Astrocyte of the cerebellum (primary cell): ENCODE measurements around the gene CARD8.

Experiments used
- DNase-seq: peaks from one replicate; pipeline ENCODE4 v3.0.0-alpha.2; 2011; ENCODE audit warnings: low read depth
- H3K4me3 ChIP-seq: 2 replicates; pipeline ENCODE4 v1.5.1; 2011; ENCODE audit warnings: mild to moderate bottlenecking, low read depth, low read length, moderate library complexity
- in situ Hi-C: cut with HindIII; loops from 2 replicates; pipeline ENCODE4 v1.10.0; 2017; ENCODE audit warnings: low sequenced_read_pairs
- TF ChIP-seq, protein P1 (sequence below): IDR thresholded peaks from 2 replicates; pipeline ENCODE4 v1.5.1; 2012; ENCODE audit warnings: low read length, low read depth, moderate library complexity, mild to moderate bottlenecking; ENCODE audit errors: missing control alignments

Gene CARD8, protein sequence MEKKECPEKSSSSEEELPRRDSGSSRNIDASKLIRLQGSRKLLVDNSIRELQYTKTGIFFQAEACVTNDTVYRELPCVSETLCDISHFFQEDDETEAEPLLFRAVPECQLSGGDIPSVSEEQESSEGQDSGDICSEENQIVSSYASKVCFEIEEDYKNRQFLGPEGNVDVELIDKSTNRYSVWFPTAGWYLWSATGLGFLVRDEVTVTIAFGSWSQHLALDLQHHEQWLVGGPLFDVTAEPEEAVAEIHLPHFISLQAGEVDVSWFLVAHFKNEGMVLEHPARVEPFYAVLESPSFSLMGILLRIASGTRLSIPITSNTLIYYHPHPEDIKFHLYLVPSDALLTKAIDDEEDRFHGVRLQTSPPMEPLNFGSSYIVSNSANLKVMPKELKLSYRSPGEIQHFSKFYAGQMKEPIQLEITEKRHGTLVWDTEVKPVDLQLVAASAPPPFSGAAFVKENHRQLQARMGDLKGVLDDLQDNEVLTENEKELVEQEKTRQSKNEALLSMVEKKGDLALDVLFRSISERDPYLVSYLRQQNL

DNA sequence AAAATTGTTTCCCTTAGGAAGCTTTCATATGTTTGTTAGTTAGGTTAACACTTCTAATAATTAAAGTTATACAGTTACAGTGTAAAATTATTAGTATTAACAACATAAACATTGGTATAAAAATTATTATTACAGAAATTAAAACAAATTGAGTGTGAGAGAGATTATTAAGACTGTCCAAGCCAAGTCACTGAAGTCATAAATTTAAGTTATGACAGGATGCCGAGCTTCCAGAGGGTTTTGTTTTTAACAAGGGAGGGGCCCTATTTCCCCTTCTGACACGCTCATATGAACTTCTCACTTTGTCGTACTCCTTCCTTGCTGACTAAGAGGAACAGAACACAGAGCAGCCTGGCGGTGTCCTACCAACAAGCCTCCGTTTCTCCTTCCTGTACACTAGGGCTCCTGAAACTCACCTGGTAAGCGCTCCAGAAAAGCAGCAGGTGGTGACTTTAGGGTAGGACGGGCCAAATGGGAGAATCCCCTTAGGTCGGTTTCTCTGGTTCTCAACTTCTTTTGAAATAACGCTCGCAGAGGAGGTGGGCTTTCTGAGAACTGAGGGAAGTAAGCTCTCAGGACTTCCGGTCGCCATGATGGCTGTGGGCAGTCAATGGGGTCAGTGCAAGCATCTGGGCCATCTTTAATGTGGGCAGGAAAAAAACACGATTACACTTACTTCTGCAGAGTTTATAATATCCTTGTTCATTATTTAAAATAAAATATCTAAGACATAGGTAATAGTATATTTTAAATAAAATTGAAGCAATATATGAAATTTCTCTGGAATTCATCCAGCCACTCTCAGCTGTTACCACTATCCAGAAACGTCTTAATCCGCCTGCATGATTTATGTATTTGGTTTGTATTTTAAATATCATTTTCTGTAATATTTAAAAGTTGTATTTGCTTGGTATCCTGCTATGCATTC lies at the start of gene CARD8:
Gene CARD8, minus strand, starts transcription at position 537 of the 928 bp plus-strand sequence. CDS start 14,892 bp downstream, outside the sequence.
- peak within 1 kb of the TSS; percentile 90 for H3K4me3 ChIP-seq
- TF ChIP-seq, protein P1, sequence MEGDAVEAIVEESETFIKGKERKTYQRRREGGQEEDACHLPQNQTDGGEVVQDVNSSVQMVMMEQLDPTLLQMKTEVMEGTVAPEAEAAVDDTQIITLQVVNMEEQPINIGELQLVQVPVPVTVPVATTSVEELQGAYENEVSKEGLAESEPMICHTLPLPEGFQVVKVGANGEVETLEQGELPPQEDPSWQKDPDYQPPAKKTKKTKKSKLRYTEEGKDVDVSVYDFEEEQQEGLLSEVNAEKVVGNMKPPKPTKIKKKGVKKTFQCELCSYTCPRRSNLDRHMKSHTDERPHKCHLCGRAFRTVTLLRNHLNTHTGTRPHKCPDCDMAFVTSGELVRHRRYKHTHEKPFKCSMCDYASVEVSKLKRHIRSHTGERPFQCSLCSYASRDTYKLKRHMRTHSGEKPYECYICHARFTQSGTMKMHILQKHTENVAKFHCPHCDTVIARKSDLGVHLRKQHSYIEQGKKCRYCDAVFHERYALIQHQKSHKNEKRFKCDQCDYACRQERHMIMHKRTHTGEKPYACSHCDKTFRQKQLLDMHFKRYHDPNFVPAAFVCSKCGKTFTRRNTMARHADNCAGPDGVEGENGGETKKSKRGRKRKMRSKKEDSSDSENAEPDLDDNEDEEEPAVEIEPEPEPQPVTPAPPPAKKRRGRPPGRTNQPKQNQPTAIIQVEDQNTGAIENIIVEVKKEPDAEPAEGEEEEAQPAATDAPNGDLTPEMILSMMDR, result peak; percentile 19
- peak; percentile 76 for DNase-seq
- in situ Hi-C loops, result no loop called here

DNA sequence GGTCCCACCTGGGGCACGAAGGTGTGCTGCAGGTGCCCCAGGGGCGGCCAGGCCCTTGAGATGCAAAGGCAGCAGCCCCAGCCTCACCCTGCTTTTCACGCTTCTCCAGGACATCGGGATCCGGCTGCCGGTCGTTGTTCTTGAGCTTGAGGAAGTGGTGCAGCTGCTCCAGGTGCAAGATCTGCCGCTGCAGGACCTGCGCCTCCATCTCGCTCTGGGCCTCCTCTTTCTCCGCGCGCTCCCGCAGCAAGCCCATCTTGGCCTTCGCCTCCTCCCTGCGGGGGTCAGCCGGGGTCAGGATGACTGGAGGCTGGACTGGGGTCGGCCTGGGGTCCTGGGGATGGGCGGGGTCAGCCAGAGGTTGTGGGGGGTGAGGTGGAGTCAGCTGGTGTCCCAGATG lies 48.2 kb upstream of the CARD8 start:
- DNase-seq, result no peak
- no peak overlapping the region for H3K4me3 ChIP-seq
- TF ChIP-seq, protein P1, result no peak
- in situ Hi-C loops, result no loop called here

DNA sequence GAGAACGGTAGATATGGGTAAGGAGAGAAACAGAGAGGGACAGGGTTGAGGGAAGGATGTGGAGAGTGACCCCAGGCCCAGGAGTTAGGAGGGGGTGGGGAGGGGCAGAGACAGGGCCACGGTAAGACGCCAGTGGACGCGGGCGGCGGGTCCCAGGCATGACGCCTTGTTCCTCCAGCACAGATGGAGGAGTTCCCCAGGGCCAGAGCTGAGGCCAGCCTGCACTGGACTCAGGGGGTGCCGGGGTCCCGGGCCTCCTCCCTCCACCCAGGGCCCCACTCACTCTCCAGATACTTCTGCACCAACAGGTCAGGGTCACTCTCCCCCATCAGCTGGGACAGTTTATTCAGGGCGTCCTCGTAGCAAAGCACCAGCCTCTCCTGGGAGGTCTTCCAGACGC lies 47.7 kb upstream of the CARD8 start:
- in situ Hi-C loops, result no loop called here
- DNase-seq, result no peak
- H3K4me3 ChIP-seq, result no peak overlapping the region
- TF ChIP-seq, protein P1, result no peak

DNA sequence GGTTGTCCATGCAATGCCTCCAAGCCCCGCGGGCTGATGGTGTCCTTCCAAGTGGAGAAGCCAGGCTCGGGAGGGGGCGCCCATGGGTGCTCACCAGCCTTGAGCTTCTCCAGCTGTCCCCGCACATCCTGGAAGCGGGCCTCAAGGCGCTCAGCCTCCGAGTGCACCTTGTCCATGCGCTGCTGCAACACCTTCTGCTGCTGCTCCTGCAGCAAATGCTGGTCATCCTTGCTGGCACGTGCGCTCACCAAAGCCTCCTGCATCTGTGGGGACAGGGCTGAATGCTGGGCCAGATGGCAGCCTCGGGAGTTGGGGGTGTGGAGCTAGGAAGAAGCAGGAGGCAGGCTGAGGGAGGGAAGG lies 46.9 kb upstream of the CARD8 start:
- no peak overlapping the region for H3K4me3 ChIP-seq
- DNase-seq, result no peak
- in situ Hi-C loops, result no loop called here
- TF ChIP-seq, protein P1, result no peak

DNA sequence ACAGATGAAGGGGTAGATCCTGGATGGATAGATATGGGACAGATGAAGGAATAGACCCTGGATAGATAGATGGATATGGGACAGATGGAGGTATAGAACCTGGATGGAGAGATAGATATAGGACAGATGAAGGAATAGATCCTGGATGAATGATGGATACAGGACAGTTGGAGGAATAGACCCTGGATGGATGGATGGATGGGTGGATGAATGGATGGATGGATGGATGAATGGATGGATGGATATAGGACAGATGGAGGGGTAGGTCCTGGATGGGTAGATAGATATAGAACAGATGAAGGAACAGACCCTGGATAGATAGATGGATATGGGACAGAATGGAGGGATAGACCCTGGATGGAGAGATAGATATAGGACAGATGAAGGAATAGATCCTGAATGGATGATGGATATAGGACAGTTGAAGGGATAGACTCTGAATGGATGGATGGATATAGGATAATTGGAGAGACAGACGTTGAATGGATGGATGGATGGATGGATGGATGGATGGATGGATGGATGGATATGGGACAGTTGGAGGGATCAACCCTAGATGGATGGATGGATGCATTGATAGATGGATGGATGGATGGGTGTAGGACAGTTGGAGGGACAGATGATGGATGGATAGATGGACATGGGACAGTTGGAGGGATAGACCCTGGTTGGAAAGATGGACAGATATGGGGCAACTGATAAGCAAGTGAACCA lies 46.3 kb upstream of the CARD8 start:
- no peak overlapping the region for H3K4me3 ChIP-seq
- DNase-seq, result no peak
- TF ChIP-seq, protein P1, result no peak
- in situ Hi-C loops, result no loop called here

DNA sequence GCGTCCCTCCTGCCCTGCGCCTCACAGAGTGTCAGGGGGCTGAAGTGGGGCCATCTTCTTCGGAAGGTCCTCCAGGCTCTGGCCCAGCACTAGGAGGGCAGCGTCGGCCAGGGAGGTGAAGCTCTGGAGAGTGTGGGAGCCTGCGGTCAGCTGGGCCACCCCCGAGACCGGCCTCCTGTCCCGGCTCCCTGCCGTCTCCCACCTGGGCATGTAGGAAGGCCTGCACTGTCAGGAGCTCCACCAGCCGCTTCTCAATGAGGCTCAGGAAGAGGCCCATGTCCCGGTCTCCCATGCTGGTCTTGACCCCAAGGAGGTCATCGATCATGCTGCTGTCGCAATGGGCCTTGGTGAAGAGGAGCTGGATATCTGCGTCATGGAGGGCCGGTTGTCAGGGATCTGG lies 42.3 kb upstream of the CARD8 start:
- in situ Hi-C loops, result no loop called here
- H3K4me3 ChIP-seq, result no peak overlapping the region
- TF ChIP-seq, protein P1, result no peak
- no peak for DNase-seq
